Fibroblast of lung (primary cell): ENCODE results near the gene COL16A1.

Source experiments
- CTCF ChIP-seq, 2 donors: IDR thresholded peaks in 1 of 2; conservative IDR thresholded peaks in 1 of 2; 1 replicate in 1 of 2; 2 replicates in 1 of 2; pipeline ENCODE4 v1.5.1; 2011 to 2012; ENCODE audit warnings: low read length in 2 of 2, control low read depth in 1 of 2, inconsistent platforms in 1 of 2, low read depth in 1 of 2, mild to moderate bottlenecking in 1 of 2
- EZH2 ChIP-seq: IDR thresholded peaks from 2 replicates; pipeline ENCODE4 v1.5.1; 2012; ENCODE audit warnings: low read length, control low read depth, mild to moderate bottlenecking; ENCODE audit errors: missing control alignments

- TF ChIP-seq CTCF (conservative IDR thresholded peaks at IDR 0.05 in 1 of 2, IDR thresholded peaks at IDR 0.05 in 1 of 2; ENCODE audit: low read depth in 1 of 2, low read length in 2 of 2): no peak
- TF ChIP-seq EZH2: no peak
These were observed 4.5 kb upstream of the COL16A1 start for GRCh38 chr1:31708324-31708723.
